HepG2 (cell line): ENCODE data around the gene C1QBP. TPM values are rescaled to one million over a fixed set of nuclear protein-coding genes. Genes with fewer than 3 reads are reported as not detected.

ENCODE experiments used
- GABPA ChIP-seq, 2 experiments: IDR thresholded peaks; 2 replicates each; pipeline ENCODE4 v1.6.1; 2011 to 2016; ENCODE audit warnings: low read depth in 2 of 2, low read length in 1 of 2, missing biosample characterization in 1 of 2, missing genetic modification characterization in 1 of 2
- HMGXB4 ChIP-seq, 2 experiments: sonication (generic) in 1 of 2; formaldehyde crosslinking in 1 of 2; IDR thresholded peaks; 2 replicates each; pipeline versions ENCODE4 v1.4.0 to v1.6.1; 2018 to 2020; ENCODE audit warnings: missing genetic modification reagents in 2 of 2, borderline replicate concordance in 1 of 2, low read depth in 1 of 2, mild to moderate bottlenecking in 1 of 2, missing biosample characterization in 1 of 2
- MBNL3 ChIP-seq: fragments of 250-450 bp; sonication (Bioruptor Pico); conservative IDR thresholded peaks from 2 replicates; pipeline ENCODE4 v1.8.0; 2022; ENCODE audit warnings: mild to moderate bottlenecking, inconsistent platforms
- PHF20 ChIP-seq: sonication (generic); formaldehyde crosslinking; IDR thresholded peaks from 2 replicates; pipeline ENCODE4 v1.5.0; 2020; ENCODE audit warnings: mild to moderate bottlenecking, missing genetic modification reagents
- SNRNP70 ChIP-seq: fragments of 200-400 bp; formaldehyde crosslinking; IDR thresholded peaks from 2 replicates; pipeline ENCODE4 v1.6.1; 2017; ENCODE audit warnings: mild to moderate bottlenecking, low read depth, low read length, moderate library complexity
- ZNF256 ChIP-seq: sonication (generic); formaldehyde crosslinking; conservative IDR thresholded peaks from 2 replicates; pipeline ENCODE4 v1.4.0; 2020; ENCODE audit warnings: missing genetic modification reagents
- ZNF580 ChIP-seq: IDR thresholded peaks from 2 replicates; pipeline ENCODE4 v1.6.1; 2016; ENCODE audit warnings: low read depth, borderline replicate concordance
- ZNF589 ChIP-seq: sonication (generic); formaldehyde crosslinking; conservative IDR thresholded peaks from 2 replicates; pipeline ENCODE4 v1.8.0; 2022; ENCODE audit warnings: mild to moderate bottlenecking, moderate library complexity, missing genetic modification reagents
- ZNF782 ChIP-seq: sonication (generic); formaldehyde crosslinking; IDR thresholded peaks from 2 replicates; pipeline ENCODE4 v1.4.0; 2020; ENCODE audit warnings: missing genetic modification reagents, mild to moderate bottlenecking, borderline replicate concordance
- polyA plus RNA-seq, 8 experiments: library from polyadenylated mRNA; depleted of rRNA in 3 of 8; stranded (reverse) in 7 of 8; unstranded in 1 of 8; fragments of >200 nt; fragmentation: Illumina TruSeq in 4 of 8; extraction: Trizol in 4 of 8; gene quantifications; 2 replicates each; pipeline versions ENCODE4 v1.2.1 to v1.2.3, GENCODE V29; 2011 to 2016; ENCODE audit warnings: low read depth in 4 of 8, missing spikeins in 1 of 8, mixed read lengths in 1 of 8; ENCODE audit not compliant: insufficient read depth in 1 of 8
- total RNA-seq, 5 experiments: library from RNA; depleted of rRNA; stranded (reverse); fragments of >200 nt; fragmentation: Illumina TruSeq; extraction: Trizol; gene quantifications; 2 replicates each; pipeline ENCODE4 v1.2.3, GENCODE V29; 2016; ENCODE audit warnings: low read depth in 1 of 5
- TF ChIP-seq, protein P1 (sequence below): sonication (generic); formaldehyde crosslinking; IDR thresholded peaks from 2 replicates; pipeline ENCODE4 v1.5.1; 2020; ENCODE audit warnings: missing genetic modification reagents, mild to moderate bottlenecking, borderline replicate concordance

Gene C1QBP
- total and polyA plus RNA-seq, 2 of the 13 experiments (the other 11 are each of a cell fraction or from before 2014, with no cell fraction given) = 219 to 680 TPM

DNA sequence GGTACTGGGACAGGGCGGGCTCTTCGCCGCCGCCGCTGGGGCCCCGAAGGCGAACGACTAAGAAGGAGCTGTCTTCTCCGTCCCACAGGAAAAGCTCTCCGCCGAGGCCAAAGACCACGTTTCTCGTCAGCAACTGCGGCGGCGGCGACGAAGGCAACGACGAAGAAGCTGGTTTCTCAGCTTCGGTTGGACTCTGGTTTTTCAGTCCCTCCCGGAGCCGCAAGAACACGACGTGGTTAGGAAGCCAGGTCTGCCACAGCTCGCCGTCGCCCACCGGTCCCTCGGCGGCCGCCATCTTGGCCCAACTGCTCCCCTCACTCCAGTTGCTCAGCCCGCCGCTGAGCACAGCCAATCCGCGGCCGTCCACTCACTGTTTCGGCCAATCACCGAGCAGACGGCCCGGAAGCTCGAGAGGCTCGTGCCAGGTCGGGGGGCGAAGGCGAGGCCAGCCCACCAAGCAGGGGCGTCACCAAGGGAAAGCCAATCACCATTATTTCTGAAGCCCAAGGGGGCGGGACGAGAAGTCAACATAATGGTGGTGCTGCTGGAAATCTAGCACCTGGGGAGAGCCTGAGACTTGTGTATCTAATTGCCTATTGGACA lies 19.5 kb downstream of the C1QBP start, which contains the start of gene NUP88 (continued):
- TF ChIP-seq ZNF580 (CRISPR knock-in tag) (no peak), PHF20 (CRISPR knock-in tag) (peak; percentile 52), ZNF782 (CRISPR knock-in tag) (no peak), SNRNP70 (no peak), HMGXB4 (CRISPR knock-in tag; IDR thresholded peaks at IDR 0.05; ENCODE audit: borderline replicate concordance in 1 of 2, low read depth in 1 of 2) (peak; percentile 2 to 47; a peak in 2 of 4 replicates), MBNL3 (no peak), GABPA (IDR thresholded peaks at IDR 0.05; ENCODE audit: low read depth, low read length) (peak; percentile 67), GABPA (CRISPR knock-in tag; IDR thresholded peaks at IDR 0.05; ENCODE audit: low read depth) (peak; percentile 88), ZNF589 (CRISPR knock-in tag) (peak; percentile 62; the same call in 1 of the 2 replicates), ZNF256 (CRISPR knock-in tag) (no peak)
- TF ChIP-seq, protein P1, sequence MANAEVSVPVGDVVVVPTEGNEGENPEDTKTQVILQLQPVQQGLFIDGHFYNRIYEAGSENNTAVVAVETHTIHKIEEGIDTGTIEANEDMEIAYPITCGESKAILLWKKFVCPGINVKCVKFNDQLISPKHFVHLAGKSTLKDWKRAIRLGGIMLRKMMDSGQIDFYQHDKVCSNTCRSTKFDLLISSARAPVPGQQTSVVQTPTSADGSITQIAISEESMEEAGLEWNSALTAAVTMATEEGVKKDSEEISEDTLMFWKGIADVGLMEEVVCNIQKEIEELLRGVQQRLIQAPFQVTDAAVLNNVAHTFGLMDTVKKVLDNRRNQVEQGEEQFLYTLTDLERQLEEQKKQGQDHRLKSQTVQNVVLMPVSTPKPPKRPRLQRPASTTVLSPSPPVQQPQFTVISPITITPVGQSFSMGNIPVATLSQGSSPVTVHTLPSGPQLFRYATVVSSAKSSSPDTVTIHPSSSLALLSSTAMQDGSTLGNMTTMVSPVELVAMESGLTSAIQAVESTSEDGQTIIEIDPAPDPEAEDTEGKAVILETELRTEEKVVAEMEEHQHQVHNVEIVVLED (CRISPR knock-in tag) = no peak
- TF ChIP-seq, all 625 proteins: peak for 157
